IPS-18c (cell line): ENCODE results near the gene PLCG2.
"Not testable (repeated sequence)": the region's sequence is repeated elsewhere in the genome, so short reads cannot be mapped to it uniquely, and the experiment has no call there.

Experiments used
- H3K4me3 ChIP-seq: 2 replicates; pipeline ENCODE4 v1.7.0; 2013; ENCODE audit warnings: low read depth, mild to moderate bottlenecking, low read length, moderate library complexity; ENCODE audit not compliant: insufficient read depth
- H3K9me3 ChIP-seq: one replicate; pipeline ENCODE4 v1.6.1; 2013; ENCODE audit warnings: mild to moderate bottlenecking, low read length, moderate library complexity; ENCODE audit not compliant: control insufficient read depth, insufficient read depth

PLCG2 gene

GRCh38 chr16:81778861-81779535 lies at the start of gene PLCG2:
TSS of gene PLCG2 (plus strand) at chr16:81779291. CDS start at chr16:81785990, 6,699 bp downstream.
- Histone ChIP-seq H3K9me3 (peaks cover 6% of the 10 kb centered on the region), H3K4me3 (peak within 1 kb of the TSS; percentile 79)

GRCh38 chr16:81729451-81729850 lies 49.6 kb upstream of the PLCG2 start:
- H3K4me3 ChIP-seq = no peak overlapping the region
- H3K9me3 ChIP-seq = no peaks in the 10 kb centered on the region

DNA sequence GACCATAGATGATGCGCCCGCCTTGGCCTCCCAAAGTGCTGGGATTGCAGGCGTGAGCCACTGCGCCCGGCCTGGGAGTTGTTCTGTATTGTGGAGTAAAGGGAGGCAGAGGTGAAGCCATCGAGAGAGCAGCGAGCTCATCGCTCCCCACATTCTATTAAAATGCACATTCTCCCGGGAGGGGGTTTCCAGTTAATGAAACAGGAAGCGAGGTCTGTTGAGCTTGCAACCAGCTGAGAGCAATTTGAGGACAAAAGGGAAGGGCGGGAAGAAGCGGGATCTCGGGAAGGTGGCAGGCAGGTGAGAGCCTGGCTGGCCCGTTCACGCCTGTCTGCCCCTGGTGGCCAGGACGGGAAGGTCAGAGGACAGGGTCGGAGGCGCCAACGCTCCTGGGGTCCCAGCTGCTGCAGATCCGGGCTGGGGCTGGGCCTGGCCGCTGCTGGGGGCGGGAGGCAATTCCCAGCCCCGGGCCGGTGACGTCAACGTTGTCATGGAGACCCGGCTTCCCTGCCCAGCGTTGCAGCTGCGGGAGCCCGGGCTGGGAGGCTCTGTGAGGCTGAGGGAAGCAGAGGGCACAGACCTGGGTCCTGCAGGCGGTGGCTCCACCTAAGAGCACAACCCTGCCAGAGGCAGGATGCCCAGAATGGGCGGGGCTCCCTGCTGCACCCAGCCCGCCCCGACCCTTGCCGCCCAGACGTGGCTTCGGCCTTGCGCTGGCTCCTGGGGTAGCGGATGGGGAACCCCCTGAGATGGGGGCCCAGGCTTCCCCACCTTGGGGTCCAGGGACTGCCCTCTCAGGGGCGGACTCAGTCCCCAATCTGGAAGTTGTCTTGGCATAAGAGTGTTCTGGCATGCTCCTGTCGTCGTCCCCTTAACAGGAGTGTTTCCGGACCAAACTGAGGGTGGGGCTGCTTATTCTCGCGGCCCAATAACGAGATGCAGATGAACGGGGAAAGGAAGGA lies 48.7 kb upstream of the PLCG2 start:
- Histone ChIP-seq H3K9me3 (no peaks in the 10 kb centered on the region), H3K4me3 (peak overlapping the region; percentile 46; the same call in 1 of the 2 replicates)

GRCh38 chr16:81731649-81732048 lies 47.4 kb upstream of the PLCG2 start:
- Histone ChIP-seq H3K4me3 (no peak overlapping the region), H3K9me3 (no peaks in the 10 kb centered on the region)

DNA sequence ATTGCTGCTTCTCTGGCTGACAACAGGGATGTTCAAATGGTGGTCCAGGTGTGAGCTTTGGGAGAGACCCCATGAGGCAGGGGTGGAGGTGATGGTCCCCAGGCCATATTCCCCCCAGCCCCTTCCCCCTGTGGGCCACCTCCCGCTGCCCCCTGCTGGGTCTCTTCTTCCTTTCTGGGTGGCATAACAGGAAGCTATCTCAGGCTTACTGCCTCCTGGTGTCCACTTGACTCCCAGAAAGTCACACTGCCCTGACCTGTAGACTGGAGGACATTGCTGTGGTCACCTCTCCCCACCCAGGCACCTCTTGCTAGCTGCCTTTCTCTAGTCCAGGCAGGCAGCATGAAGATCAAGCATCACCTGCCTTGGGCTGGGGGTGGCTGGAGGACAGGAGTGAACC lies 46.4 kb upstream of the PLCG2 start:
- Histone ChIP-seq H3K4me3 (no peak overlapping the region), H3K9me3 (no peaks in the 10 kb centered on the region)

GRCh38 chr16:81733295-81733694 lies 45.8 kb upstream of the PLCG2 start:
- no peak overlapping the region for H3K4me3 ChIP-seq
- no peaks in the 10 kb centered on the region for H3K9me3 ChIP-seq

DNA sequence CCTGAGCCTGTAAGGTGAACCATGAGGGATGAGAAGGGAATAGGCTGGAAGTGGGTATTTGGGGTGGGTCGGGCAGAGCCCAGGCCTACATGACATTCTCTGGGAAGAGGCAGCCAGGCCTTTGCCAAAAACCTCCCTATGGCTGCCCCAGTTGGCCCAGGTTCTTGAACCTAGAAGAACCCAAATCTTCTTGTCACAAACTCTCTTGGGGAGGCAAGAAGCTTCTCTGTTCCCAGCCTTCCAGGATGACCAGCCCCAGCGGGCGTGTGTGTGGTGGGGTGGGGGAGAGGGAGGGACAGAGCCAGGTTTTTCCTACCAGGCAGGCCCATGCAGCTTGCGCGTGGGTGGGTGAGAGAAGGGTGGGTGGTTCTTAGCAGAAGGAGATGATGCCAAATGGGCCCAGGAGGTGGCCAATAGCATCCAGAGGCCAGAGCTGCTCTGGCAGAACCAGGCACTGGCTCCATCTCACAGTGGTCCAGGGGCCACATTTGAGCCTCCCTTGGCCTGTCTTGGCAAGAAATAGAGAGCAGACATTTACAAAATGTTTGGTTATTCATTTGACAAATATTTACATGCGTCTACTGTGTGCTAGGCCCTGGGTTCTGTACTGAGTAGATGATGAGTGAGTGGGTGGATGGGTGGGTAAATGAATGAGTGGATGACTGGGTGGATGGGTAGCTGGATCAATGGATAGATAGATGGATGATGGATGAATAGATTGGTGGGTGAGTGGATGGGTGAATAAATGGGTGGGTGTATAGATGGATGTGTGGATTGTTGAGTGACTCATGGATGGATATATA lies 44.3 kb upstream of the PLCG2 start:
- Histone ChIP-seq H3K4me3 (no peak overlapping the region), H3K9me3 (no peaks in the 10 kb centered on the region)

GRCh38 chr16:81737885-81738536 lies 41.1 kb upstream of the PLCG2 start:
- H3K4me3 ChIP-seq = no peak overlapping the region

GRCh38 chr16:81738783-81739496 lies 40.2 kb upstream of the PLCG2 start:
- Histone ChIP-seq H3K4me3 (no peak overlapping the region), H3K9me3 (no peaks in the 10 kb centered on the region)

More at GRCh38 chr16:81737885-81738536, 41.1 kb upstream of the PLCG2 start:
- H3K9me3 ChIP-seq = no peaks in the 10 kb centered on the region

GRCh38 chr16:81739503-81739902 lies 39.6 kb upstream of the PLCG2 start:
- H3K4me3 ChIP-seq = no peak overlapping the region
- H3K9me3 ChIP-seq = no peaks in the 10 kb centered on the region

GRCh38 chr16:81740169-81740568 lies 38.9 kb upstream of the PLCG2 start:
- H3K4me3 ChIP-seq = no peak overlapping the region
- H3K9me3 ChIP-seq = no peaks in the 10 kb centered on the region

GRCh38 chr16:81741430-81741770 lies 37.7 kb upstream of the PLCG2 start:
- H3K4me3 ChIP-seq, H3K9me3 ChIP-seq: not testable (repeated sequence)

DNA sequence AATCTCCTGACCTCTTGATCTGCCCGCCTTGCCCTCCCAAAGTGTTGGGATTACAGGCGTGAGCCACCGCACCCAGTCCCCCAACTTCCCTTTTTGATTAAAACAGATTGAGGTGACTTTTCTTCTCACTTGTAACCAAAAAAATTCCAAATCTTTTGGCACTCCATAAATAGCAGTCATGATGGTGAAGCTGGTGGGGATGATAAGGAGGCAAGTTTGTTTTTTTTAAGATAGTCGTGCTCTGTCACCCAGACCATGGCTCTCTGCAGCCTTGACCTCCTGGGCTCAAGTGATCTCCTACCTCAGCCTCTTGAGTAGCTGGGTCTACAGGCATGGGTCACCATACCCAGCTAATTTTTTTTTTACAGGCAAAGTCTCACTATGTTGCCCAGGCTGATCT lies 34.7 kb upstream of the PLCG2 start:
- Histone ChIP-seq H3K9me3 (no peaks in the 10 kb centered on the region), H3K4me3 (no peak overlapping the region)

DNA sequence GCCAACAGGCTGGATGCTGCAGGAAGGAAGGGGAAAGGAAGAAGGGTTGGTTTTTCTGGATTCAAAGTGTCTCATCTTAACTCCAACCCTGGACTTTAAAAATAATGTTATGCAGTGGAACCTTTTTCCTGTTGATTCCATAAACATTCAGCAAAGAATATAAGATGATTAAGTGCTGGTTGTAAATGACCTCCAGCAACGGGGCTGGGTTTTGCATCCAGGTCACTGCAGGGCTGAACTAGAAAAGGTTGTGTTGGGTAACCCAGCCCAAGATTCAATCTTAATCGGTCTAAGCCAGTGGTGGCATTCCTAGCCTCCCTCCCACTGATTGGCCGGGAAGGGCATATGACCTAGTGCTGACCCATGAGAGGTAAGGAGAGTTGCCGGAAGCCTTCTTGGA lies 34.2 kb upstream of the PLCG2 start:
- Histone ChIP-seq H3K9me3 (no peaks in the 10 kb centered on the region), H3K4me3 (no peak overlapping the region)

- Histone ChIP-seq H3K9me3 (no peaks in the 10 kb centered on the region), H3K4me3 (peak overlapping the region; percentile 43; the same call in 1 of the 2 replicates)
Observed at GRCh38 chr16:81745704-81746558, 33.2 kb upstream of the PLCG2 start.

- Histone ChIP-seq H3K9me3 (no peaks in the 10 kb centered on the region), H3K4me3 (peak overlapping the region; percentile 43; the same call in 1 of the 2 replicates)
Observed at GRCh38 chr16:81746566-81746965, 32.5 kb upstream of the PLCG2 start.
